Suprapubic skin (tissue), 4 donors: ENCODE measurements around the gene OSBPL3.

Experiments used
- CTCF ChIP-seq, 2 donors: fragments of 200-600 bp in 1 of 2; fragments of 450-650 bp in 1 of 2; sonication (generic) in 1 of 2; IDR thresholded peaks; one replicate each; pipeline ENCODE4 v1.5.1; 2016 to 2019; ENCODE audit warnings: antibody characterized with exemption in 2 of 2, mild to moderate bottlenecking in 1 of 2, moderate library complexity in 1 of 2
- EP300 ChIP-seq: sonication (generic); formaldehyde crosslinking; IDR thresholded peaks from one replicate; pipeline ENCODE4 v1.6.1; 2017; ENCODE audit warnings: antibody characterized with exemption
- POLR2A ChIP-seq, 2 donors: fragments of 450-650 bp; IDR thresholded peaks; one replicate each; pipeline ENCODE4 v1.6.1; 2017; ENCODE audit warnings: antibody characterized with exemption in 2 of 2, mild to moderate bottlenecking in 2 of 2, moderate library complexity in 2 of 2
- POLR2AphosphoS5 ChIP-seq, 3 donors: sonication (generic); formaldehyde crosslinking; IDR thresholded peaks; one replicate each; pipeline ENCODE4 v1.6.1; 2017; ENCODE audit warnings: antibody characterized with exemption in 3 of 3

DNA sequence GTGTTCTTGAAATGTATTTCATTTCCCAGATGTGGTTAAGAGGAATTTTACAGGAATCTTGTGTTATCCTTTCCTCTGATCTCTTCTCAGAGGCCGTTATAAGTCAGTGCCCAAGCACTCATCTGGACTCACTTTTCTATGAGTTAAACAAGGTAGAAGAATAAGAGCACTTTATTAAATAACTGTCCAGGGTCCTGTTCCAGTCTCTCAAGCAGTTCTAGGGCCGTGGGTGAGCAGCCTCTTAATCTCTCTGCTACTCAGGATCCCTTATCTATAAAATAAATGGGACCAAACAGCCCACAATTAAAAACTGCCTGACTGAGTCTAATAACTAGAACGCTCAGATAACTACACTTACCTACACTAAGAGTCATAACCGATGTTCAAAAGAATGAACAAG lies 111.2 kb downstream of the OSBPL3 start:
- TF ChIP-seq CTCF (IDR thresholded peaks at IDR 0.05) (no peak), POLR2A (IDR thresholded peaks at IDR 0.05) (no peak), POLR2AphosphoS5 (IDR thresholded peaks at IDR 0.05) (no peak), EP300 (no peak)
